GM18951 (cell line): ENCODE measurements around the gene CFAP57.
"Not testable (repeated sequence)": the region's sequence is repeated elsewhere in the genome, so short reads cannot be mapped to it uniquely, and the experiment has no call there.

Experiments used
- POLR2A ChIP-seq: IDR thresholded peaks from 4 replicates; pipeline ENCODE4 v1.6.1; 2011; ENCODE audit warnings: mild to moderate bottlenecking; ENCODE audit not compliant: insufficient read length, insufficient read depth; ENCODE audit errors: extremely low read depth
- in situ Hi-C: fragments of 300-500 bp; cut with MboI; formaldehyde crosslinking; loops from one replicate; pipeline ENCODE4 v1.12.0; 2022; ENCODE audit warnings: low sequenced_read_pairs, mixed read lengths, inconsistent platforms; ENCODE audit not compliant: unreplicated experiment

Gene CFAP57

DNA sequence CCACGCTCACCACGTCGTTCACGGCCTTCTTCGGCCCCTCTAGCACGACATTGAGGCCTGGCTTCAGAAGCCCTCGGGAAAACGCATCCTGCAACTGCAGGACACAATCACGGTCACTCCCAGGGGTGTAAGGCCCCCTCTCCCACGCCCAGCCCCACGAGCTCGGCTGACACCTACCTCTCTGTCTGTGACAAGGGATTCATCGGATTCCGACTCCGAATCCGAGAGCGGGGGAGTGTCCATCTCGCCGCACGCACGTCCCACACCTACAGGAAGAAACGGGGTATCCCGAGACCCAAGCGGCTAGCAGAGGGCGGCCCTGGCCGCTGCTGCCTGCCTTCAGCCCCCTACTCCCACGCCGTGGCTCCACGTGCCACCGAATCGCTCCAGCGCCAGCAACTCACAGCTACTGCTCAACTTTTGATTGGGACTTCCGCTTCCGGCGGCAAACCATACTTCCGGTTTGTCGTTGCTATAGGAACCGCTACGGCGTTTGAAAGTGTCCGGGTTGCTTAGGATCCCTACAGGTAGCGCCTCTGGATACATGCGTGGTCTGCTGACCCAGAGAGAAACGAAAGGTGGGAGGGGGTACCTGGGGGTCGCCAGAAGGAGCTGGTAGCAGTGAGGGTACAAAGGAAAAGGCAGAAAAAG is at the start of gene CFAP57, which contains the start of gene EBNA1BP2:
CFAP57 (plus strand) TSS at position 455 of the 651 bp plus-strand sequence. CDS start 424 bp downstream, outside the sequence.
EBNA1BP2 (minus strand) TSS at position 415 of the 651 bp plus-strand sequence; CDS start at position 243, 172 bp downstream.
- TF ChIP-seq POLR2A: peak; percentile 87
- in situ Hi-C loops: no loop called here

DNA sequence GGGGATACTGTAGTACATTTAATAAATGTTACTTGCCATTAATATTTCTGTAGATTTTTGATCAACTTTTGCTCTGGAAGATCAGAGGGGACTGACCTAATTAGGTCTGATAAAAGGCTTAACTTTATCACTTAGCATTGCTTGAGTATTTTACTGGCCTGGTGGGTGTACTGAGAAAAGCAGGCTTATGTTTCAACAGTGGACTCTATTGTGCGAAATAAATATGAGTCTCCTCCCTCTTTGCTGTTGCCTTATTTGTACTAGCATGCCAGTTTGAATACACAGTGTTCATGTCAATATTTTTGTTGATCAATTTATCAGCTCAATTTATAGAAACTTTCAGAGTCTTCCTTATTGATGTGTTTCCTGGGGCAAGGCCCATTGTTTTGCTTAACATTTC is 49.1 kb upstream of the CFAP57 start:
- TF ChIP-seq POLR2A: no peak
- in situ Hi-C loops: no loop called here

DNA sequence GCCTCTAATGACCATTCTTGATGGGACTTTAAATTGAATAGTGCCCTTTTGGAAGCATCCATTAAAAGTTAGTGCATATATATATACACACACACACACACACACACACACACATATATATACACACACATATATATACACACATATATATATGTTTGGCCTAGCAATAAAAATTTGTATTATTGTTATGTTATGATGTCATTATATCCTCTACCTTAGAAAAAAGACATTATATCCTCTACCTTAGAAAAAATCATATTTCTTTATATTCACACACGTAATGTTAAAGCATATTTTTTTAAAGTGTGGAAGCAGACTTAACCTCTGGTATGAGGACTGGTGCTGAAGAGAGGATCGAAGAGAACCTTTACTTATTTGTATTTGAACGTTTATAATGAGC is 43.3 kb upstream of the CFAP57 start:
- in situ Hi-C loops: no loop called here
- no peak for TF ChIP-seq POLR2A

DNA sequence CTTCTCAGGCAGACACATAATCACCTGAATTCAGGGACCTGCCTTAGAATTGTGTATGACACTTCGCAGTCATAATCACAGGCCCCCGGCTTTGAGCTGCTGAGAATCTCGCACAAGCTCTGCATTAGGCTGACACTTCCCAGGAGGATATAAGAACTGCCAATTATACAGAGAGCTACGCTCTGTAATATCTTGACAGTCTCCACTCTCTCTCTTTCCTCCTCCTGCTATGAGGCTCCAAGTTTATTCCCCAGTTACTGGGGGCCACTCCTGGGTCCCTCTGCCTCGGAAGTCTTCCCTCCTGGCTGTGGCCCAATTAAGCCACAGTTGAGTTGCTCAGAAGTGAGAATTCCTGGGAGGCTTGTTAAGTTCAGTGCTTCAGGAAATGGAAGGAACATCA is 42.7 kb upstream of the CFAP57 start:
- in situ Hi-C loops: no loop called here
- no peak for TF ChIP-seq POLR2A

DNA sequence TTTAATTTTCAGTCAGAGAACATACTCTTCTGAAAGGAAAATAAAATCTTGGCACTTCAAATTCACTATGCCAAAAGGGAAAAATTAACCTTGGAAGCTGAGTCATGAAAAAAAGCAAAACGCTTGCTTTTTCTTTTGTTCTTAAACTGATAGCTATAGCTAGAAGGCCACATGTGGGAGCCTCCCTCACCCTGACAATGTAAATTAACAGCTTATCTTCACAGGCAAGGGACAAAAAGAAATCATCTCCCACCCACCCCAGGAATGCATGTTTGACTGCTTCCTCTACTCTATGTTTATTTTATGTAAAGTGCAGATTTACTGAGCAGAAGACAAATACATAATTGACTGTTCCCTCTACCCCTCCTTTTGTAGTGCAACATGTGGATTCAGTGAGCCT is 38.1 kb upstream of the CFAP57 start:
- in situ Hi-C loops: no loop called here
- TF ChIP-seq POLR2A: no peak

DNA sequence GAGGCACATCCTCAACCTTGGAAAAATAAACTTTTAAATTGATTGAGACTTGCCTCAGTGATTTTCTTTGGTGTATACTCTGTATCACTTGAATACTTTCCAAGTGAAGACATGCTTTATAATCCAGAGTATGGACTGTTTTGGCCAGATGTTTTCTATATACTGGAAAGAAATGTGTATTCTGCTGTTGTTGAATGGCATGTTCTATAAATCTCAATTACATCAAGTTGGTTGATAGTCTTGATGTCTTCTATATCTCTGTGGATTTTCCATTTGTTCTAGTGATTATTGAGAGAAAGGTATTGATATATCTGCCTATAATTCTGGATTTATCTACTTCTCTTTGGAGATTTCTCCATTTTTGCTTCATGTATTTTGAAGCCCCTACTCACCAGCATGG is 37.5 kb upstream of the CFAP57 start:
- in situ Hi-C loops: no loop called here
- no peak for TF ChIP-seq POLR2A

DNA sequence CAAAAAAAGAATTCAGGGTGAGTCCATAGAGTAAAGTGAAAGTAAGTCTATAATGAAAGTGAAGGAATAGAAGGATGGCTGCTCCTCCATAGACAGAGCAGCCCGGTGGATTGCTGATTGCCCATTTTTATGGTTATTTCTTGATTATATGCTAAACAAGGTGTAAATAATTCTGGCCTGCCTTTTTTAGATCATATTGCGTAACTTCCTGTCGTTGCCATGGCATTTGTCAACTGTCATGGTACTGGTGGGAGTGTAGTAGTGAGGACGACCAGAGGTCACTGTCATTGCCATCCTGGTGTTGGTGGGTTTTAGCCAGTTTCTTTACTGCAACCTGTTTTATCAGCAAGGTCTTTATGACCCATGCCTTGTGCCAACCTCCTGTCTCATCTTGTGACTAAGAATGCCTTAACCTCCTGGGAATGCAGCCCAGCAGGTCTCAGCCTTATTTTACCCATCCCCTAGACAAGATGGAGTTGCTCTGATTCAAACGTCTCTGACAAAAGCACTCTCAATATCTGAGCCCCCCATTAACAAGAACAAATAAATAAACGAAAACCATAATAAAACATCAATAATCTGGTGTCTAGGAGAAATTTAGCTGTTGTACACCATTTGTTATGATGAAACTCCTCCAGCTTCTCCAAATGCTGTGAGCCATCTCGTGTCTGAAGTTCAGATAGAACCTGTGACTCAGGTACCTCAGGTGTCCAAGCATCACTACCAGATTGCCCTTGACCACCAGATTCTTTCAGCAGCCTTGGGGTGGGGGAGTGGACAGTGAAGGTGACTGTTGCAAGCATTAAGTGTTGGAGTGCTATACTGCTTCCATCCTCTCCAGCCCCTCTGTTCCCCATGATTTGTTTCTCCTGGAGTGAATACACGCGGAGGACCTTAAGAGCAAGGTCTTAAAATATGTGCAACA is 36.0 kb upstream of the CFAP57 start:
- TF ChIP-seq POLR2A: no peak

DNA sequence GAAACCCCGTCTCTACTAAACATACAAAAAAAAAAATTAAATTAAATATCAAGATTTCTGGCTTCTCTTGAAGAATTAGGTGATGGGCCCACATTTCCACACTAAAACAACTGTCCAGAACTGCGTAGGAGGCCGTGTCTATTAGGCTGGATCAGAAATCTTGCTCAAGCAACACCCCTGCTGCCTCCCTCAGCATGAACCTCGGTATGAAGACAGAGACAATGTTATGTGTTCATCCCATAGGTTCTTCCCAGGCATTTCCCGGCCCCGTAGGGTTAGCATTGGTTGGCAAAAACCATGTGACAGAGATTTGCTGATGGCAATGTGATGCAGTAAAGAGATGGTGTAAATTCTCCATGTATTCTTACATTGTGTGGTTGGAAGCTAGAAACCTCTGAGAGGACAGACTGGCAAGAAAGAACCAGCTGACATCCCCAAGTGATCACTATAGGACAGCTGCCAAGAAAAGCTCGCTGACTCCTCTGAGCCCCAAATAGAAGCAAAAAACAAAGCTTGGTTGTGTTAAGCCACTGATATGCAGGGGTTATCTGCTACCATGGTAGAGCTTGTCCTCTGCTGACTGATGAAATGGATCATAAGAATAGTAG is 34.6 kb upstream of the CFAP57 start:
- in situ Hi-C loops: no loop called here

More for the DNA sequence above, 36.0 kb upstream of the CFAP57 start:
- in situ Hi-C loops: no loop called here

DNA sequence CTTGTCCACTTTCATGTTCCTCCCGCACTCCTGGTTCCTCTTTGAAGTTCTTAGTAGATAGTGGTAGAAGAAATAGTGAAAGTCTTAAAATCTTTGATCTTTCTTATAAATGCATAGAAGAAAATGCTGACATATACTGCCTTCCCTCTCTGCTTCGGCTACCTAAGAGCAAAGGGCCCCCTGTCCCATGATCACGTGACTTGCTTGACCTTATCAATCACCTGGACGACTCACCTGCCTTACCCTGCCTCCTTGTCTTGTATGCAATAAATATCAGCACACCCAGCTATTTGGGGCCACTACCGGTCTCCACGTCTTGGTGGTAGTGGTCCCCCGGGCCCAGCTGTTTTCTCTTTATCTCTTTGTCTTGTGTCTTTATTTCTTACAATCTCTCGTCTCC is 32.8 kb upstream of the CFAP57 start:
- in situ Hi-C loops: not testable (repeated sequence)

More for the DNA sequence above, 34.6 kb upstream of the CFAP57 start:
- TF ChIP-seq POLR2A: no peak

DNA sequence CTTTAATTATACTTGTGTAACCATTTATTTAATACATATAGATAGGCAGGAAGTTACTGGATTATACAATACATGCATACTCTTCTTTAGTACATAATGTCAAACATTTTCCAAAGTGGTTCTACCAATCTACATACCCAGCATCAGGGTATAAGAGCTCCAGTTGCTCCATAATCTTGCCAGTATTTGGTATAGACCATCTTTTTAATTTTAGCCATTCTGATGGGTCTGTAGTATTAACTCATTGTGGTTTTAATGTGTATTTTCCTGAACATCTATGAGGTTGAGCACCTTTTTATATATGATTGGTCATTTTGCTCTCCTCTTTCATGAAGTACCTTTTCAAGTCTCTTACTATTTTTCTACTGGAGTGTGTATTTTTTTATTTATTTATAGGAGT is 32.1 kb upstream of the CFAP57 start:
- TF ChIP-seq POLR2A: no peak
- in situ Hi-C loops: no loop called here

DNA sequence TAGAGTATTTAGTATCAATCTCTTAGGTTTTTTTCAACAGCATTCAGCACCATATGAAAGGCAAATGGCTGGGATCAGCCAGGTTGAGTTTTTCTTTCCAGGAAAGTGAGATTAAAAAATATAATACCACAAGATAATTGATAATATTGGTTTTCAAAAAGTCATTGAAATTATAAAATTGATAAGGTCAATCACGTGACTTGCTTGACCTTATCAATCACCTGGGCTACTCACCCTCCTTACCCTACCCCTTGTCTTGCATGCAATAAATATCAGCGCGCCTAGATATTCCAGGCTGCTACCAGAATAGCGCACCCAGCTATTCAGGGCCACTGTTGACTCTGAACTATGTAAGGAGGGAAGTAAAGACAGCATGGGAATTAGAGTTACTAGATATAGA is 31.5 kb upstream of the CFAP57 start:
- in situ Hi-C loops: no loop called here
- no peak for TF ChIP-seq POLR2A

DNA sequence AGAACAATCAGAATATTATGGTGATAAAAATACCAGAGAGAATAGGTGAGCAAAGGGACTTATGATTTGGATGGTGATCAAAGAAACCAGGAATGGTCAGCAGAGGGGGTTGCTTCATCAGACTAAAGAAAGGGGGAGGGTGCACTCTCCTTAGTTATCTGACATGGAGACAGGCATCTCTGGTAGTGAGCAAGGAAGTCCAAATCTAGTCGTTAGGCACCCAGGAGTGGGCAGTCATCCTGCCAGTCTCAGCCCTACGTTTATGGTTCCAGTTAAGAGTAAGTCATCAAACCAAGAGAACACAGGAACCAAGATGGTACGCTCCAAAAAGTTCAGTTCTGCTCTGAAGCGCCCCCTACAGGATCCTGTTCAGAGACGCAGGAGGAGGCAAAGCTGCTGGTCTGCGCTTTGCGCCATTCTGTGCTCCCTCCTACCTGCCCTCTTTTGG is 28.7 kb upstream of the CFAP57 start:
- TF ChIP-seq POLR2A: no peak
- in situ Hi-C loops: no loop called here

DNA sequence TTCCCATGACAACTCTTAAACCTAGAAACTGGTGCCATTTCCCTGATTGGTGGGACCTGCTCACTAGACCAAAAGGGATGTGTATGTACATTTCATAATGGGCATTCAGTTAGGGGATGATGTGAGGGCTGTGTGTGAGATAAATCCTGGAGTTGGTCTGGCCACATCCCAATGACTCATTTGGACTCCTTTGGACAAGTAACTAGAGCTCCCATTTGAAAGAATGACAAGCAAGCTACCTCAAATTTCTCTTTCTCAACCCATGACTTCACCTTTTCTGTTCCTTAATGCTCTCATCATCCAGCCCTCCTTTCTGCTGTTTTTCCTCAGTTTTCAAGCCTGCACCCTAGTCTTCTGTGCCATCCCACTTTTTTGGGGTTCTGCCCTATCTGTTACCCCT is 27.9 kb upstream of the CFAP57 start:
- no peak for TF ChIP-seq POLR2A
- in situ Hi-C loops: no loop called here

DNA sequence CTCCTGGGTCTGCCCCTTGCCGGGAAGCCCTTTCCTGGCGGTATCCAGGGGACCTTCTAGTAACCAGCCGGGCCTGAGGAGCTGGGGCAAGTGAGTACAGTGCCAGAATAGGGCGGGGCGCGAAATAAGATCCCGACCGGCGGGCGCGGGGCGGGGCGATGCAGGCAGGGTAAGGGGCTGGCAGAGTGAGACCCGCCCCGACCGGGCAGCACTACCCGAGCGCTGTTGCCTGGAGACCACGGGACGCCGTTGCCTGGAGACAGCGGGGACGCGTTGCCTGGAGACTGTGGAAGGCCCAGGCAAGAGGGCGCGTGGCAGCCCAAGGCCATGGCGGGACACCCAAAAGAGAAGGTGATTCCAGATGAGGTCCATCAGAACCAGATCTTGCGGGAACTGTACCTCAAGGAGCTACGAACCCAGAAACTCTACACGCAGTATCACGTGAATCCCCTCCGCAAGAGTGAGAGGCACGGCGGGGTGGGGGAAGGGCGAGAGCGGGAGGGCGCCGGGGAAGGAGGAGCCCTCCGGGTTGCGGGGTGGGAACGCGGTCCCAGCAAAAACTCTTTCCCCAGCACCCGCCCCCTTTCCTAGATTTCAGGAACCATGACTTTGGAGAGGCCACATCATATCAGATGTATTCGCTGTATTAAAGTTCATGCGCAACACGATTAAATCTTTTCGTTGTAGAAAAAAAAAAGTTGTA is 24.4 kb upstream of the CFAP57 start:
- in situ Hi-C loops: no loop called here

More for the DNA sequence above, 24.4 kb upstream of the CFAP57 start:
- no peak for TF ChIP-seq POLR2A
